Loucy (cell line): ENCODE measurements around the gene RAP1GAP2.

Experiments
- CTCF ChIP-seq: fragments of 200-600 bp; sonication (generic); conservative IDR thresholded peaks from 2 replicates; pipeline ENCODE4 v1.5.1; 2014; ENCODE audit warnings: mild to moderate bottlenecking, antibody characterized with exemption, low read length
- EZH2phosphoT487 ChIP-seq: fragments of 200-600 bp; IDR thresholded peaks from 2 replicates; pipeline ENCODE4 v1.6.1; 2018; ENCODE audit warnings: antibody characterized with exemption, mild to moderate bottlenecking, moderate library complexity, borderline replicate concordance

GRCh38 chr17:2964370-2964769 is 168.1 kb downstream of the RAP1GAP2 start:
- TF ChIP-seq CTCF: no peak
- no peak for TF ChIP-seq EZH2phosphoT487
